HCT116 (cell line): Measurements from ENCODE around the gene CDK4. TPM values are rescaled to one million over a fixed set of nuclear protein-coding genes. Genes with fewer than 3 reads are reported as not detected.

Experiments
- ATAC-seq: fragments of 200-7000 bp; cut with Tn5 transposase; 2 replicates; pipeline ENCODE4 v1.9.1; 2020; ENCODE audit warnings: mild to moderate bottlenecking, moderate library complexity
- BruUV-seq: library from RNA; stranded (reverse); fragments of 400-500 nt; replicated peaks from 2 replicates; lab custom pipeline; 2021; lab: Mats Ljungman, UMichigan
- CTCF ChIA-PET: fragments of 300-600 bp; sonication (Branson Sonifier 250); formaldehyde crosslinking; loops from one replicate; lab custom pipeline; 2021; ENCODE audit warnings: antibody characterized with exemption; lab: Charles Lee
- POLR2A ChIA-PET: fragments of 300-600, 350-600 bp; sonication (Branson Sonifier 250); formaldehyde crosslinking; loops from one replicate; lab custom pipeline; 2021; ENCODE audit warnings: antibody characterized with exemption; lab: Charles Lee
- RAD21 ChIA-PET, 2 experiments: fragments of 300-600 bp; sonication (Branson Sonifier 250); formaldehyde crosslinking; loops; one replicate each; lab custom pipeline; 2023; ENCODE audit warnings: low total read pairs in 2 of 2; ENCODE audit not compliant: uncharacterized antibody in 2 of 2, unreplicated experiment in 2 of 2, low non-redundant PET in 1 of 2; lab: Charles Lee
- DNase-seq: peaks from one replicate; pipeline ENCODE4 v3.0.0-alpha.2; 2010; ENCODE audit warnings: low read depth, low spot score
- H2AFZ ChIP-seq: fragments of 200-600 bp; shearing (Covaris generic), sonication (generic); 2 replicates; pipeline ENCODE4 v1.6.1; 2017; ENCODE audit warnings: low read depth, mixed run types, mixed read lengths, antibody characterized with exemption, low read length; ENCODE audit not compliant: poor library complexity, severe bottlenecking
- H3K27ac ChIP-seq: 2 replicates; pipeline ENCODE4 v1.5.1; 2012; ENCODE audit warnings: low read depth, low read length
- H3K27me3 ChIP-seq: fragments of 200-600 bp; sonication (generic); 2 replicates; pipeline ENCODE4 v1.6.1; 2016; ENCODE audit warnings: mixed run types, low read length, mixed read lengths; ENCODE audit not compliant: insufficient read depth
- H3K36me3 ChIP-seq, 2 experiments: fragments of 200-500 bp in 1 of 2; fragments of 200-600 bp in 1 of 2; sonication (Bioruptor generic) in 1 of 2; sonication (generic) in 1 of 2; 2 replicates each; pipeline versions ENCODE4 v1.5.1 to v1.6.1; 2014 to 2016; ENCODE audit warnings: low read length in 2 of 2, inconsistent platforms in 1 of 2, mixed read lengths in 1 of 2, mixed run types in 1 of 2; ENCODE audit not compliant: insufficient read depth in 2 of 2, control insufficient read depth in 1 of 2
- H3K4me1 ChIP-seq, 2 experiments: fragments of 200-600 bp in 1 of 2; sonication (generic) in 1 of 2; 2 replicates each; pipeline versions ENCODE4 v1.5.1 to v1.6.1; 2012 to 2017; ENCODE audit warnings: low read length in 2 of 2, inconsistent platforms in 1 of 2, mild to moderate bottlenecking in 1 of 2, mixed read lengths in 1 of 2, mixed run types in 1 of 2, moderate library complexity in 1 of 2; ENCODE audit not compliant: insufficient read depth in 2 of 2, control insufficient read depth in 1 of 2
- H3K4me2 ChIP-seq: fragments of 200-600 bp; sonication (generic); 2 replicates; pipeline ENCODE4 v1.6.1; 2017; ENCODE audit warnings: mixed run types, low read length, mixed read lengths
- H3K4me3 ChIP-seq, 2 experiments: fragments of 200-600 bp in 1 of 2; sonication (generic) in 1 of 2; replicated peaks in 1 of 2; 2 replicates each; pipeline ENCODE4 v1.5.1; 2011 to 2016; ENCODE audit warnings: low read length in 2 of 2, control low read depth in 1 of 2, low read depth in 1 of 2, mild to moderate bottlenecking in 1 of 2, mixed read lengths in 1 of 2, mixed run types in 1 of 2
- H3K79me2 ChIP-seq: fragments of 200-600 bp; sonication (generic); 2 replicates; pipeline ENCODE4 v1.6.1; 2017; ENCODE audit warnings: mild to moderate bottlenecking, mixed run types, low read length, moderate library complexity, mixed read lengths; ENCODE audit not compliant: insufficient read depth
- H3K9ac ChIP-seq: fragments of 200-600 bp; sonication (generic); 2 replicates; pipeline ENCODE4 v1.6.1; 2016; ENCODE audit warnings: low read length, mixed read lengths
- H3K9me2 ChIP-seq: fragments of 200-600 bp; sonication (generic), shearing (Covaris generic); 2 replicates; pipeline ENCODE4 v1.6.1; 2017; ENCODE audit warnings: mixed run types, mild to moderate bottlenecking, moderate library complexity; ENCODE audit not compliant: insufficient read depth
- H3K9me3 ChIP-seq, 2 experiments: fragments of 200-500 bp in 1 of 2; fragments of 200-600 bp in 1 of 2; sonication (Bioruptor generic) in 1 of 2; sonication (generic) in 1 of 2; 2 replicates each; pipeline ENCODE4 v1.6.1; 2014 to 2017; ENCODE audit warnings: low read length in 2 of 2, mixed read lengths in 2 of 2, inconsistent platforms in 1 of 2, low read depth in 1 of 2, mild to moderate bottlenecking in 1 of 2, mixed run types in 1 of 2, moderate library complexity in 1 of 2; ENCODE audit not compliant: control insufficient read depth in 1 of 2, insufficient read depth in 1 of 2
- H4K20me1 ChIP-seq: fragments of 200-600 bp; sonication (generic), shearing (Covaris generic); 2 replicates; pipeline ENCODE4 v1.6.1; 2017; ENCODE audit warnings: mixed run types, mild to moderate bottlenecking, moderate library complexity; ENCODE audit not compliant: insufficient read depth
- CBX3 ChIP-seq: IDR thresholded peaks from 2 replicates; pipeline ENCODE4 v1.6.1; 2012; ENCODE audit warnings: low read depth
- CEBPB ChIP-seq: IDR thresholded peaks from 2 replicates; pipeline ENCODE4 v1.6.1; 2012; ENCODE audit warnings: low read depth
- ELF1 ChIP-seq: IDR thresholded peaks from 2 replicates; pipeline ENCODE4 v1.6.1; 2012; ENCODE audit warnings: low read depth, borderline replicate concordance
- EZH2 ChIP-seq: fragments of 200-600 bp; sonication (generic); IDR thresholded peaks from 2 replicates; pipeline ENCODE4 v1.6.1; 2017; ENCODE audit warnings: antibody characterized with exemption, mixed run types
- EZH2phosphoT487 ChIP-seq: fragments of 200-600 bp; IDR thresholded peaks from 2 replicates; pipeline ENCODE4 v1.6.1; 2018; ENCODE audit warnings: antibody characterized with exemption, borderline replicate concordance
- FOSL1 ChIP-seq: IDR thresholded peaks from 2 replicates; pipeline ENCODE4 v1.6.1; 2012; ENCODE audit warnings: low read depth
- JUND ChIP-seq: IDR thresholded peaks from 2 replicates; pipeline ENCODE4 v1.6.1; 2012
- POLR2AphosphoS5 ChIP-seq: IDR thresholded peaks from 2 replicates; pipeline ENCODE4 v1.6.1; 2011; ENCODE audit warnings: mild to moderate bottlenecking, low read depth, low read length, moderate library complexity
- RAD21 ChIP-seq: IDR thresholded peaks from 2 replicates; pipeline ENCODE4 v1.6.1; 2012; ENCODE audit warnings: low read depth, mild to moderate bottlenecking
- REST ChIP-seq: IDR thresholded peaks from 2 replicates; pipeline ENCODE4 v1.6.1; 2012; ENCODE audit warnings: low read depth
- SIN3A ChIP-seq: IDR thresholded peaks from 2 replicates; pipeline ENCODE4 v1.6.1; 2012; ENCODE audit warnings: low read depth
- SP1 ChIP-seq: IDR thresholded peaks from 2 replicates; pipeline ENCODE4 v1.6.1; 2012; ENCODE audit warnings: low read depth
- SRF ChIP-seq: IDR thresholded peaks from 2 replicates; pipeline ENCODE4 v1.6.1; 2012; ENCODE audit warnings: low read depth
- YY1 ChIP-seq: IDR thresholded peaks from 2 replicates; pipeline ENCODE4 v1.6.1; 2011; ENCODE audit warnings: low read length, low read depth, moderate library complexity, mild to moderate bottlenecking; ENCODE audit not compliant: insufficient replicate concordance; ENCODE audit errors: extremely low read depth
- ZBTB33 ChIP-seq: IDR thresholded peaks from 2 replicates; pipeline ENCODE4 v1.6.1; 2011; ENCODE audit warnings: mild to moderate bottlenecking, low read length, moderate library complexity; ENCODE audit not compliant: insufficient replicate concordance; ENCODE audit errors: extremely low read depth
- ZFX ChIP-seq: fragments of 450-650 bp; IDR thresholded peaks from 2 replicates; pipeline ENCODE4 v1.6.1; 2017
- ZNF274 ChIP-seq: fragments of 200-500 bp; sonication (Bioruptor generic); IDR thresholded peaks from 2 replicates; pipeline ENCODE4 v1.6.1; 2014; ENCODE audit warnings: mild to moderate bottlenecking, low read depth, low read length, inconsistent platforms
- intact Hi-C: fragments of 100-400 bp; cut with micrococcal nuclease; formaldehyde crosslinking; loops from 2 replicates; pipeline ENCODE4 v1.10.0; 2022
- total RNA-seq: library from RNA; stranded (reverse); gene quantifications from one replicate; pipeline ENCODE4 v1.2.1, GENCODE V29; 2021; ENCODE audit not compliant: unreplicated experiment
- TF ChIP-seq, protein P1 (sequence below), 3 experiments: fragments of 200-600 bp in 1 of 3; sonication (generic) in 1 of 3; IDR thresholded peaks in 2 of 3; conservative IDR thresholded peaks in 1 of 3; 2 replicates each; pipeline ENCODE4 v1.5.1; 2012 to 2017; ENCODE audit warnings: low read depth in 2 of 3, low read length in 2 of 3, antibody characterized with exemption in 1 of 3, borderline replicate concordance in 1 of 3, control low read depth in 1 of 3, mild to moderate bottlenecking in 1 of 3, mixed read lengths in 1 of 3, mixed run types in 1 of 3, moderate library complexity in 1 of 3; ENCODE audit not compliant: insufficient read depth in 1 of 3
- TF ChIP-seq, protein P2 (sequence below): IDR thresholded peaks from 2 replicates; pipeline ENCODE4 v1.6.1; 2012

Gene CDK4
- total RNA-seq, 1 experiment from 2014 or later = 206 TPM

- ChIA-PET POLR2A (interaction anchor here (1.2 kb wide), 1 partner anchor 12 kb away, joined by 6 read pairs; the partner anchor contains the start of genes EEF1AKMT3 and METTL1), RAD21 (no interaction called here), CTCF (no interaction called here)
- Histone ChIP-seq H3K9ac (no peak overlapping the region), H3K4me2 (peak overlapping the region; percentile 74), H3K79me2 (peaks cover 47% of the 10 kb centered on the region), H4K20me1 (no peaks in the 10 kb centered on the region), H3K9me2 (no peaks in the 10 kb centered on the region), H3K4me3 (peak overlapping the region; percentile 98 to 100; a peak in 3 of 4 replicates), H2AFZ (no peak overlapping the region), H3K36me3 (peaks cover 21 to 28% of the 10 kb centered on the region in 2 experiments; a peak in 3 of 4 replicates), H3K27me3 (no peaks in the 10 kb centered on the region), H3K27ac (no peak overlapping the region), H3K9me3 (no peaks in the 10 kb centered on the region), H3K4me1 (peaks cover 6 to 10% of the 10 kb centered on the region in 2 experiments)
- no peak for DNase-seq
- intact Hi-C loops = no loop called here
- TSS peak; percentile 56 for BruUV-seq
- ATAC-seq = no peak
- TF ChIP-seq FOSL1 = no peak
- TF ChIP-seq, protein P1, sequence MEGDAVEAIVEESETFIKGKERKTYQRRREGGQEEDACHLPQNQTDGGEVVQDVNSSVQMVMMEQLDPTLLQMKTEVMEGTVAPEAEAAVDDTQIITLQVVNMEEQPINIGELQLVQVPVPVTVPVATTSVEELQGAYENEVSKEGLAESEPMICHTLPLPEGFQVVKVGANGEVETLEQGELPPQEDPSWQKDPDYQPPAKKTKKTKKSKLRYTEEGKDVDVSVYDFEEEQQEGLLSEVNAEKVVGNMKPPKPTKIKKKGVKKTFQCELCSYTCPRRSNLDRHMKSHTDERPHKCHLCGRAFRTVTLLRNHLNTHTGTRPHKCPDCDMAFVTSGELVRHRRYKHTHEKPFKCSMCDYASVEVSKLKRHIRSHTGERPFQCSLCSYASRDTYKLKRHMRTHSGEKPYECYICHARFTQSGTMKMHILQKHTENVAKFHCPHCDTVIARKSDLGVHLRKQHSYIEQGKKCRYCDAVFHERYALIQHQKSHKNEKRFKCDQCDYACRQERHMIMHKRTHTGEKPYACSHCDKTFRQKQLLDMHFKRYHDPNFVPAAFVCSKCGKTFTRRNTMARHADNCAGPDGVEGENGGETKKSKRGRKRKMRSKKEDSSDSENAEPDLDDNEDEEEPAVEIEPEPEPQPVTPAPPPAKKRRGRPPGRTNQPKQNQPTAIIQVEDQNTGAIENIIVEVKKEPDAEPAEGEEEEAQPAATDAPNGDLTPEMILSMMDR (IDR thresholded peaks at IDR 0.05 in 2 of 3, conservative IDR thresholded peaks at IDR 0.05 in 1 of 3; ENCODE audit: borderline replicate concordance in 1 of 3, insufficient read depth in 1 of 3, low read depth in 2 of 3, low read length in 2 of 3) = no peak
- no peak for TF ChIP-seq EZH2
- no peak for TF ChIP-seq SIN3A
- TF ChIP-seq SP1 = no peak
- no peak for TF ChIP-seq CBX3
- no peak for TF ChIP-seq JUND
- no peak for TF ChIP-seq POLR2AphosphoS5
- TF ChIP-seq SRF = no peak
- no peak for TF ChIP-seq EZH2phosphoT487
- TF ChIP-seq CEBPB = no peak
- no peak for TF ChIP-seq ELF1
- TF ChIP-seq ZNF274 = no peak
- no peak for TF ChIP-seq RAD21
- no peak for TF ChIP-seq REST
- TF ChIP-seq ZFX = no peak
- no peak for TF ChIP-seq ZBTB33
- TF ChIP-seq, protein P2, sequence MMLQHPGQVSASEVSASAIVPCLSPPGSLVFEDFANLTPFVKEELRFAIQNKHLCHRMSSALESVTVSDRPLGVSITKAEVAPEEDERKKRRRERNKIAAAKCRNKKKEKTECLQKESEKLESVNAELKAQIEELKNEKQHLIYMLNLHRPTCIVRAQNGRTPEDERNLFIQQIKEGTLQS = no peak
- TF ChIP-seq YY1 = no peak
Measured at GRCh38 chr12:57783861-57784260, 31.8 kb upstream of the CDK4 start.
